T-helper 2 cell (primary cell): ENCODE results near the gene KHSRP.

ENCODE experiments used
- DNase-seq, 5 experiments: peaks; one replicate each; pipeline versions ENCODE4 v3.0.0 to v3.0.0-alpha.2; 2012 to 2022

The KHSRP gene

DNA sequence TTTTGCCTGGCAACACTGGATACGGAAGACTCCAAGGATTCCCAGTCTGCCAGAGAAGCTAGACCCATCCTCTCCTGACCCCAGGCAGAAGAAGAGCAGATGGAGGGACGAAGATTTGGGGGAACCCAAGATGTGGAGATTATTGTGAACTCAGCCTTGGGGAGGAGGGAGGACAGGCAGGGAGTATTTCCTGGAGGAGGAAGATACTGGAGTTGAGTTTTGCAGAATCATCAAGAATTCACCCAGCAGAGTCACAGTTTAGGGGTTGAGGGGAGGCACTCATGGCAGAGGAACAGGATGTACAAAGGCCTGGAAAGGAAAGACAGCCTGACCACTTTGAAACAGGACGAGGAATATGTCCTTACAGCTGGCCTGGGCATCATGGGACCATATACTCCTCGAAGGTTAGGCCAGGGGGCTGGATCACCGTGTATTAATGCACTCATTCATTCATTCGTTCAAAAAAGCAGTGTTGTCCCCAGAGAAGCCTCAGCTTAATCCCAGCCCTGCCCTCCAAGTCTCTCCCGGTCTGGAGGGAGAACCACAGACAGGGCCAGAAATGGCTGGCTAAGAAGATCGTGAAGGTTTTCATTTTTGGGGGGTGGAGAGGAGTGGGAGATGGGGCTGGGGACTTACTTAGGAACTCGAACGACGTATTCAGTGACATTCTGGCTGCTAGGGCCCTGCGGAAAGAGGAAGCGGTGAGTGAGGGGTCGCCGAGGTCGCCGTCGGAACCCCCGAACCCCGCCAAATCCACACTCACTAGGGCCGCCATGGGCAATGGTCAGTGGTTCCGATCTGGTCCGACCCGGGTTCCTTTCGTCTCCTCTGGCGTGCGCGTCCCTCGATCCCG lies 32.2 kb downstream of the KHSRP start:
- DNase-seq, result no peak

DNA sequence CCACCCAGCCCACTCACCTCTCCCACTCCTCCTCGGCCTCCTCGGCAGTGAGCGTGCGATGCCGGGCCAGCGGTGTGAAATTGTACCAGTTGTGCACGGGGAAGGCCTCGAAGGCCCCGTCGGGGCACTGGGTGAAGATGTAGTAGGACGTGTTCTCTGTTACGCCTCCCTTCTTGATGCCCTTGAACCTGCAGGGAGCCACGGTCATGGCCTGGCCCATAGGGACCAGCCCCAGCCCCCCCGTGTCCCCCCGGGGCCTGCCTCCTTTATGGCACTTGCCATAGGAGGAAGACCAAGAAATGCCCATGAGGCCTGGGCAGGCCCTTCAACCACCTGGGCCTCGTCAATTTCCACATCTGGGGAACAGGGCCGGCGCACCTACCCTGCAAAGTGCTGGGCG lies 37.2 kb downstream of the KHSRP start:
- no peak for DNase-seq

DNA sequence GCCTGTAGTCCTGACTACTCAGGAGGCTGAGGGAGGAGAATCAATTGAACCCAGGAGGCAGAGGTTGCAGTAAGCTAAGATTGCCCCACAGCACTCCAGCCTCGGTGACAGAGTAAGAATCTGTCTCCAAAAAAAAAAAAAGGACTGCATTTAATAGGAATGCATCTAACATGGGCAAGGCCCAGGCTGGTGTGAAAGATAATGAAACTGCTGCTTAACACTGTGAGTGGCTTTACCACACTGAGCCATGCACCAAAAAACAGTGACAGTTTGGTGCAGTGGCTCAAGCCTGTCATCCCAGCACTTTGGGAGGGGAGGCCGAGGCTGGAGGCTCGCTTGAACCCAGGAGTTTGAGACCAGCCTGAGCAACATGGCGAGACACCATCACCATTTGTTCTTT lies 40.2 kb downstream of the KHSRP start:
- no peak for DNase-seq

DNA sequence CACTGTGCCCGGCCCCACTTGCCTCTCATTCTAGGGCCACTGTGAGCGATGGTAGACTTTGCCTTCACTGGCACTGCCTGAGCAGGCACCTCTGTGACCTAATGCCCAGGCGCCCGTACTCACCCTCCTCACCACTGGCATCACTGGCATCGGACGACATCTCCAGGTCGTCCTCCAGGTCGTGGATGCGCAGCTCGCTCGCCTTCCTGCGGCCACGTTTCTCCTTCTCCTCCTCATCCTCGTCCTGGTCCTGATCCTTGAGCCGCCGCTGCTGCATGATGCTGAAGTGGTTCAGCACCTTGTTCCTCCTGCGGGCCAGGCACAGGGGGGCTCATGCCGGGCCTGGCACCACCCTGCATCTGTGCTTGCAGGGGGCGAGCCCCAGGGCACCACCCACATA lies 41.4 kb downstream of the KHSRP start:
- DNase-seq, result no peak

DNA sequence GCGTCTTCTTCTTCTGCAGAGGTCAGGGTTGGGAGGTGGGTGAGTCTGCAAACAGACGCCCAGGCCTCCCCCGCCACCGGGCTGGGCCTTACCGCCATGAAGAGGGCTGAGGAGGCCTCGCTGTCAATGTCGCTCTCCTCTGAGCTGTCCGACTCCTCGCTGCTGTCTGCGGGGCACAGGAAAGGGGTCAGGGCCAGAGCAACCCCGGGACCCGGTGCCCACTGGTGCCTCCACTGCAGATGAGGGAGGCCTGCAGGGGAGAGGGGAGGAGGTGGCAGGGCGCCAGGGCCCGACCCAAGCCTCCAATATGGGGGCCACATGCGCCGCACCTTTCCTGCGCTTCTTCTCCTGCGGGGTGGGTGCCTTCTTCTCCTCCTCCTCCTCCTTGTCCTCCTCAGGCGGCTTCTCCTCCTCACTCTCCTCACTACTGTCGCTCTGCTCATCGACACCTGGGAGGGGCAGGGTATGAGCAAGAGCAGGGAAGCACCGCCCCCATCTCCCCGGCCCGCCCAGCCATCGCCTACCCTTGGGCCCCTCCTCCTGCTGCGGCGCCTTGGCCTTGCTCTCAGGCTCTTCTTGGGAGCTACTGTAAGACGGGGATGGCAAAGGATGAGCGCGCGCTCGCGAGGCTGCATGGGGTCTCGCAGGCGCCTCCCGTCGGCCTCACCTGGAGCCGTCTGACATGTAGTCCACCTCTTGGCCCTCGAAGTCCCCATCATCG lies 43.4 kb downstream of the KHSRP start:
- DNase-seq, result no peak

DNA sequence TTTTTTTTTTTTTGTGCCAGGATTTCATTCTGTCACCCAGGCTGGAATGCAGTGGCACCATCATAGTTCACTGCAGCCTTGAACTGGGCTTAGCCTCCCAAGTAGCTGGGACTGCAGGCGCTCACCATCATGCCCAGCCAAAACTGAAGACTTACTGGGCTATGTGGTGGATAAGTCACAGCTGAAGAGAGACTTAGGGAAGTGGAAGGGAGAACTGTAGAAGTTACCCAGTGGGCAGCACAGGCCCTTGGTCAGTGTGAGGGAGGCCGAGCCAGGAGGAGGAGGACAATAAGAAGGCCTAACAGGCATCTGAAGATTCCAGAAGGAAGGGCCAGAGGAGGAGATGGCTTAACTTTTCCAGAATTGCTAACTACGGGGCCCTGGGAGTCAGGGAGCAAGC lies 44.9 kb downstream of the KHSRP start:
- no peak for DNase-seq

DNA sequence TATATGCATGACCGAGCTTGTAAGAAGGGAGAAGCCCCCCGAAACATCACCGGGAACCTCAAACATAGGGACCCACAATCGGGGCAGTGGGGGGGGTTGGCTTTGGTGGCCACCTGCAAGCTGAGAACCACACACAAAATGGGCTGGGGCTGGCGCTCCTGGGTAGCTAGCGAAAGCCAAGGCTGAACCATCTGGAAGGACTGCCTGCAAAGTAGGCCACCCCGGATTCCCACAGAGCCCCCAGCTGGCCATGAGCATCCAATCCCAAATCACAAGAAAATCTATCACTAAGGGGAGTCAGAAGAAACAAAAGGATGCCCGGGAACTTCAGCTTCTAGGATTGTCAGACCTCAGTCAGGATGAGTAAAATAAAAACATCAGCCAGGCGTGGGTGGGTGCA lies 46.1 kb downstream of the KHSRP start:
- DNase-seq, result no peak

DNA sequence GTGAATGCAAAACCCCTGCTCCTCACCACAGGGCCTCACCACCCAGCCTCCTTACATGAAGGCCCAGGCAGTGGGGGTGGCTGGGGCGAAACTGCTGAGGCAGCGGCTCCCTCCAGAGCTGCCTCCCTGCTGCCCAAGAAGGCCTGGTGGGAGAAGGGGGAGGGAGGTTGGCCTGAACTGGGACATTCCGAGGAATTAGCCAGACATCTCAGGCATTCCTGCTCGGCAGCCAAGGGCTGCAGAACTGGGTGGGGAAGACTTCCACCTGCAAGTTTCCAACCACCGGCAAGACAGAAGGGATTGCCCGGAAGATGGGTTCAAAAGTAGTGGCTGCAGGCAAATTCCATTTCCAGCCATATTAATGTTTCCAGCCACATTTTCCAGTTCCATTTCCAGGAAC lies 46.6 kb downstream of the KHSRP start:
- no peak for DNase-seq

DNA sequence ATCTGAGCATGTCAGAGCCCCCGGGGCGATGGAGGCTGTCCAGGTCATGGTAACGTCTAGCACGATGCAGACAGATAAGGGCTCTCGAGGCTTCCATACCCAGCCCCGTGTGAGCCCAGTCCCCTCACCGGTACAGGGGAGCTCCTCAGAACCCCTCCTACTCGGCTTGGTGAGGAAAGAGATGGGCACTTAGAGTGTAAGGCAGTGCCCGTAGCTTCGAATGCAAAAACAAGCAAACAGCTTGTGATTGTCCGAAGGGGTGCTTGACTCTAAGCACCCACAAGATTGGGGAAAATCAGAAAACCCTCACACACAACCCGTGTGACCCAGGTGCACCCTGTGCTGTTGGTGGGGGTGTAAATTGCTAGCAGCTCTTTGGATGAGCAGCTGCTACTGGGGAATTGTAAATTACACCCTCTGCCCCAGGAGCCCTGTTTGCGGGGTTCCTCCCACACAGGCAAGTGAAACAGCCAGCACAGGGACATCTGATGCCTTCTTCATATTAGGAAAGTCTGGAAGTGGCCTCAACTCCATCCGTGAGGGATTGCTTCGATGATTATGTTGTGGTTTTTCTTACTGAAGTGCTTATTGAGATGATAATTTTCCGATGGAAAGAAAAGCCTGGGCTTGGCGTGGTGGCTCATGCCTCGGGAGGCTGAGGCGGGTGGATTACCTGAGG lies 48.0 kb downstream of the KHSRP start:
- no peak for DNase-seq

DNA sequence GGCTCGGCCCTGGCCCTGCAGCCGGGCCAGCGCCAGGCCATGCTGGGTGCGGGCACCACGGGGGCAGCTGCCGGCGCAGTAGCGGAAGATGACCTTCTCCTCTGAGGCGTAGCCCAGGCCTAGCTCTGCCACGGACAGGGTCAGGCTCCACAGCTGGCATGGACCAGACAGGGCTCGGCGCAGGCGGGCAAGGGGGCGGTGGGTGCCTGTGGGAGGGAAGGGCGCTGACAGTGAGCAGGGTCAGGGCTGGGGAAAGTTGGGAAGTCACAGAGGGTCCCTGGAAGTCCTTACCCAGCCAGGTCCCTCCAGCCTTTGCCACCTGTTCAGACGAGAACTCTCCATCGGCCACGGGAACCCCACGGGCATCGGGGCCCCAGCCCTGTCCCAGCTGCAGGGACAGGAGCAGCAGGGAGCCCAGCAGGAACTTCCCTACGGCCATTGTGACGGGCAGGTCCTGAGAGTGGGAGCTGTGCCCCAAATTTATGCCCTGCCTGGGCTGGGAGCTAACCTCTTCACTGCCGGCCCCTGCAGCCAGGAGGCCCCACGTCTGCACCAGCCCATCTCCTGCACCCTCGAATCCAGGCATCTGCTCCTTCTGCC lies 49.1 kb downstream of the KHSRP start, which contains the start of gene PSPN:
Gene PSPN, minus strand, starts transcription at position 523 of the 600 bp plus-strand sequence. Its CDS starts 84 bp downstream, at position 439.
- no peak for DNase-seq

DNA sequence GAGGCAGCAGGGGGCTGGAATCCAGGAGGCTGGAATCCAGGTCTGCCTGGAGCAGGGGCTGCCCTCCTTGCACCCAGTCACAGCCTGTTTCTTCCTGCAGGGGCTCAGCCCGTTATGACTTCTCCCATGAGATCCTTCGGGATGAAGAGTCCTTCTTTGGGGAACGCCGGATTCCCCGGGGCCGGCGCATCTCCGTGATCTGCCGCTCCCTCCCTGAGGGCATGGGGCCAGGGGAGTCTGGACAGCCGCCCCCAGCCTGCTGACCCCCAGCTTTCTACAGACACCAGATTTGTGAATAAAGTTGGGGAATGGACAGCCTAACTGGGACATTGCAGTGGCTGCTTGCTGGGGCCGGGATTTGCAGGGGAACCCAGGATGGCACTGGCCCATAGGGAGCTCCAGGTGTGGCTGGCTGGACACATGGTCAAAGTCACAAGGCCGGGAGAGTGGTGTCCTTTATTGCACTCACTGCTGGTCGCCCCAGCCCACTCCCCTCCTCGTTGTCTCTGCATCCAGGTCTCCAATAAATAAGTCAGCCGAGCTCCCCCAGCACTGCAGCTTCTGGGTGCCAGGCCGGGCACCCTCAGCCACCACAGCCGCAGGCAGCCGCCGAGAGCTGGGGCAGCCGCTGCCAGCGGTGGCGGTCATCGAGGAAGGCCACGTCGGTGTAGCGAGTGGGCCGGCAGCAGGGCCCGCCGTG lies 49.8 kb downstream of the KHSRP start:
- DNase-seq, result no peak

DNA sequence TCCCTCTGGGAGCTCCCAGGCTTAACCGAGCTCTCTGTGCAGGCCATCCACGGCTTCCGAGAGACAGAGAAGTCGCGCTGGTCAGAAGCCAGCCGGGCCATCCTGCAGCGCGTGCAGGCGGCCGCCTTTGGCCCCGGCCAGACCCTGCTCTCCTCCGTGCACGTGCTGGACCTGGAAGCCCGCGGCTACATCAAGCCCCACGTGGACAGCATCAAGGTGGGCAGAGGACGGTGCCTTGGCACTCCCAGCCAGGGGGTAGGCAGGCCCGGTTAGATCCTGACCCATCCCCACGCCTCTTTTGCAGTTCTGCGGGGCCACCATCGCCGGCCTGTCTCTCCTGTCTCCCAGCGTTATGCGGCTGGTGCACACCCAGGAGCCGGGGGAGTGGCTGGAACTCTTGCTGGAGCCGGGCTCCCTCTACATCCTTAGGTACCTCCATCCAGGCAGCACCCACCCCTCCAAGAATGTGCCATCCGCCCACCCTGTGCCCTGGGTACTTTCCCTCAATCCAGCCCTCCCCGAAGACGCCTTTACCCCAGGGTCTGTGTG lies 50.4 kb downstream of the KHSRP start:
- no peak for DNase-seq

DNA sequence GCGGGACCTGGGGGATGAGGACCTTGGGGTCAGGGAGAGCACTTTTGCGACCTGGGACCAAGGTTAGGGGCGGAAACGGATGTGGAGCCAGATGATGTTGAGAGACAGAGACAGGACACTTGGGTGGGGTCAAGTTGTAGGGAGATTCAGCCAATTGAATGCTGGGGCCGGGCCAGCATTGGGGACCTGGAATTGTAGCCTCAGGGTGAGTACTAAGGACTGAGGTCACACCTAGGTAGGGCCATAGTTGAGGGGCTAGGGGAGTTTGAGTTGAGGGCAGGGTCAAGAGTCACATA lies 50.9 kb downstream of the KHSRP start:
- no peak for DNase-seq

DNA sequence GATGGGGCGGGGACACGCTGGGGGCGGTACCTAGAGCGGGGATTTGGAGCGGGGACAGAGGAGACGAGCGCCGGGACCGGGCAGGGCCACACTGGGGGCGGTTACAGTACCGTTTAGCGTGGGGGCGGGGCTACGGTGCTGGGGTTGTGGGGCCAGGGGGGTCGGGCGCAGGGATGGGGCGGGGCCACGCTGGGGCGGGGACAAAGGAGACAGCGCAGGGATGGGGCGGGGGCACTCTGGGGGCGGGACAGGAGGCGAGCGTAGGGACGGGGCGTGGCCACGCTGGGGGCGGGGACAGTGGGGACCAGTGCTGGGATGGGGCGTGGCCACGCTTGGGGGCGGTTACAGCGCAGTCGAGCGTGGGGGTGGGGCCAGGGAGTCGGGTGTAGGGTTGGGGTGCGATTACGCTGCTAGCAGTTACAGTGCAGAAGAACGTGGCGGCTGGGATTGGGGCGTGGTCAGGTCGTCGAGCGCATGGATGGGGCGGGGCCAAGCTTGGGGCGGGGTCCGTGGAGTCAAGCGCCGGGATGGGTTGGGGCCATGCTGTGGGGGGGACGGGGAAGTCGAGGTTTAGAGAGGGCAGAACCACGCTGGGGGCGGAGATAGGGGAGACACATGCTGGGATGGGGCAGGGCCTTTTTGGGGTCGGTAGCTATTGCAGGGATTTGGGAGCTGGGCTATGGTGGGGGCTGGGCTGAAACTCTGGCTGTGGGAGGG lies 51.4 kb downstream of the KHSRP start:
- DNase-seq, result peak; percentile 94 to 99 (median 98)

DNA sequence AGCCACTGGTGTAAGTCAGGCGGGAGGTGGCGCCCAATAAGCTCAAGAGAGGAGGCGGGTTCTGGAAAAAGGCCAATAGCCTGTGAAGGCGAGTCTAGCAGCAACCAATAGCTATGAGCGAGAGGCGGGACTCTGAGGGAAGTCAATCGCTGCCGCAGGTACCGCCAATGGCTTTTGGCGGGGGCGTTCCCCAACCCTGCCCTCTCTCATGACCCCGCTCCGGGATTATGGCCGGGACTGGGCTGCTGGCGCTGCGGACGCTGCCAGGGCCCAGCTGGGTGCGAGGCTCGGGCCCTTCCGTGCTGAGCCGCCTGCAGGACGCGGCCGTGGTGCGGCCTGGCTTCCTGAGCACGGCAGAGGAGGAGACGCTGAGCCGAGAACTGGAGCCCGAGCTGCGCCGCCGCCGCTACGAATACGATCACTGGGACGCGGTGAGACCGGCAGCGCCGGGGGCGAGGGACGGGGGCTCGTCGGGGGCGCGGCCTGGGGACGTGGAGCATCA lies 52.0 kb downstream of the KHSRP start, which contains the start of gene ALKBH7:
Gene ALKBH7, plus strand, starts transcription at position 201 of the 502 bp plus-strand sequence. Its CDS starts 27 bp downstream, at position 228.
- DNase-seq, result peak; percentile 82 to 100 (median 96)

DNA sequence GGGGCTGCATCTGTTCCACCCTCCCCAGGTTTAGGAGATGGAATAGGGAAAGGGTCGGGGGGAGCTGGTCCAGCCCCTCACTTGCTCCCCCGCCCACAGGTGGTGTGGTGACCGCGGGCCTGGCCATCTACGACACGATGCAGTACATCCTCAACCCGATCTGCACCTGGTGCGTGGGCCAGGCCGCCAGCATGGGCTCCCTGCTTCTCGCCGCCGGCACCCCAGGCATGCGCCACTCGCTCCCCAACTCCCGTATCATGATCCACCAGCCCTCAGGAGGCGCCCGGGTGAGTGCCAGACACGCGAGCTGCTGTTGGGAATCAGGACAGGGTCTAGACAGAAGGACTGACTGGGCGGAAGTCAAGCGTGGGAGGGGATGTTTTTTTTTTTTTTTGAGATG lies 60.3 kb downstream of the KHSRP start:
- no peak for DNase-seq
